MM.1S (cell line): ENCODE measurements around the gene CREB3L2.

Experiments
- DNase-seq: peaks from one replicate; pipeline ENCODE4 v3.0.0-alpha.2; 2015
- H2AFZ ChIP-seq: fragments of 300-600 bp; sonication (generic); 2 replicates; pipeline ENCODE4 v1.6.0; 2016; ENCODE audit warnings: antibody characterized with exemption, low read length
- H3F3A ChIP-seq: fragments of 300-600 bp; sonication (generic); 2 replicates; pipeline ENCODE4 v1.6.1; 2016; ENCODE audit warnings: mild to moderate bottlenecking, antibody characterized with exemption, low read length, moderate library complexity, mixed read lengths; ENCODE audit not compliant: insufficient read depth
- H3K27ac ChIP-seq: fragments of 300-600 bp; sonication (generic); 2 replicates; pipeline ENCODE4 v1.5.1; 2016; ENCODE audit warnings: mild to moderate bottlenecking, low read length
- H3K27me3 ChIP-seq: fragments of 300-600 bp; sonication (generic); replicated peaks from 2 replicates; pipeline ENCODE4 v1.6.0; 2016; ENCODE audit warnings: low read length; ENCODE audit not compliant: insufficient read depth
- H3K36me3 ChIP-seq: fragments of 300-600 bp; sonication (generic); replicated peaks from 2 replicates; pipeline ENCODE4 v1.6.1; 2016; ENCODE audit warnings: mild to moderate bottlenecking, low read length, mixed read lengths; ENCODE audit not compliant: insufficient read depth
- H3K4me1 ChIP-seq: fragments of 300-600 bp; sonication (generic); 2 replicates; pipeline ENCODE4 v1.6.1; 2016; ENCODE audit warnings: low read length, mixed read lengths
- H3K4me2 ChIP-seq: fragments of 300-600 bp; sonication (generic); 2 replicates; pipeline ENCODE4 v1.6.0; 2016; ENCODE audit warnings: low read depth, low read length
- H3K4me3 ChIP-seq: fragments of 300-600 bp; sonication (generic); 2 replicates; pipeline ENCODE4 v1.5.1; 2016; ENCODE audit warnings: low read length, mixed read lengths
- H3K79me2 ChIP-seq: fragments of 300-600 bp; sonication (generic); 2 replicates; pipeline ENCODE4 v1.6.1; 2016; ENCODE audit warnings: mixed run types, low read length, mixed read lengths
- H3K9ac ChIP-seq: fragments of 300-600 bp; sonication (generic); 2 replicates; pipeline ENCODE4 v1.6.1; 2016; ENCODE audit warnings: low read length, mixed read lengths
- H3K9me2 ChIP-seq: fragments of 300-600 bp; sonication (generic); replicated peaks from 2 replicates; pipeline ENCODE4 v1.6.1; 2016; ENCODE audit warnings: mild to moderate bottlenecking, low read length, mixed read lengths; ENCODE audit not compliant: insufficient read depth
- H3K9me3 ChIP-seq: fragments of 300-600 bp; sonication (generic); replicated peaks from 2 replicates; pipeline ENCODE4 v1.6.1; 2016; ENCODE audit warnings: mild to moderate bottlenecking, low read length, mixed read lengths; ENCODE audit not compliant: insufficient read depth
- H4K20me1 ChIP-seq: fragments of 300-600 bp; sonication (generic); 2 replicates; pipeline ENCODE4 v1.6.1; 2016; ENCODE audit warnings: mild to moderate bottlenecking, low read length, moderate library complexity, mixed read lengths; ENCODE audit not compliant: insufficient read depth
- CTCF ChIP-seq: fragments of 300-600 bp; sonication (generic); IDR thresholded peaks from 2 replicates; pipeline ENCODE4 v1.5.1; 2016; ENCODE audit warnings: antibody characterized with exemption, low read length, mixed read lengths
- EZH2 ChIP-seq: fragments of 300-600 bp; sonication (generic); optimal IDR thresholded peaks from 2 replicates; pipeline ENCODE3; 2017; ENCODE audit warnings: low read depth, mild to moderate bottlenecking, antibody characterized with exemption, low read length, mixed read lengths
- EZH2phosphoT487 ChIP-seq: fragments of 300-600 bp; sonication (generic); IDR thresholded peaks from 2 replicates; pipeline ENCODE4 v1.6.1; 2018; ENCODE audit warnings: antibody characterized with exemption, low read length

The CREB3L2 gene

DNA sequence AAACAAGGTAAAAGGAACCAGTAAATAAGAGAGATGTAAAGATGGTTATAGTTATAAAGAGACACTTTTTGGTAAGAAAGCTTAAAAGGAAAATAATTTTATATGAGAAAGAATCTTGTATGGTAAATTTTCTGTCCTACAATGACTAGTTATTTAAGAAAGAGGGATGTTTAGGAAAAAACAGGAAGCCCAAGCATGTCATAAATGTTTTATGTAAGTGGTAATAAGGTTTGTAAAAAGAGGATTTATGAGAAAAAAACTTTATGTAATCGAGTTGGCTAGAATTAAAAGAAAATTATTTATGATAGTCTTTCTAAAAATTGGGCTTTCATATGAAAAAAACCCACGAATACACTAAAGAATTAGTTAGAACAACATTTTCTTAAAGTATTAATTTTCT is 34.2 kb upstream of the CREB3L2 start:
- Histone ChIP-seq H3K9me2 (no peaks in the 10 kb centered on the region), H3K9me3 (no peaks in the 10 kb centered on the region), H3K27ac (no peak overlapping the region), H4K20me1 (no peaks in the 10 kb centered on the region), H3K36me3 (no peaks in the 10 kb centered on the region), H3K27me3 (no peaks in the 10 kb centered on the region), H3K4me3 (no peak overlapping the region), H3K4me1 (peaks cover 13% of the 10 kb centered on the region), H3K4me2 (no peak overlapping the region), H3F3A (0 out of 2 replicates have a peak, but pooled peaks cover 5% of the 10 kb centered on the region), H2AFZ (no peak overlapping the region), H3K79me2 (no peaks in the 10 kb centered on the region), H3K9ac (no peak overlapping the region)
- no peak for DNase-seq
- TF ChIP-seq EZH2phosphoT487 (no peak), EZH2 (no peak), CTCF (no peak)

DNA sequence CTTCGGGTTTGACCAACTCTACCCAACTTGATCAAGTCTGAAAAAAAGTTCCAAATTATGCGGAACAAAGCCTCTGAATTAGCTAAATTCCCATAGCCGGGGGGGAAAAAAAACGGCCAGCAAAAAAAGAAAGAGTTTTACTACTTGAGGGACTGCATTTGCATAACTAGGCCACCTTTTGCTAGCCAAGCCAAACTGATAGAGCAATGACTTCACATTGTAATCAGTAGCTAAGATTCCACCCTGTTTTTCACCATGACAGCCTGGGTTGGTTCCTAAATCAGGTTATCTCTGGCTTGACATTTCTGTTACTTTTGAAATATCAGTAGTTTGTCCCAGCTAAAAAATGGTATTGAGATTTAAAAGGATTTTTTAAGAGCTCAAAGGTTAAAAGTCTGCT is 31.4 kb upstream of the CREB3L2 start:
- DNase-seq = no peak
- no peak overlapping the region for H3K4me3 ChIP-seq
- H3K9me2 ChIP-seq = no peaks in the 10 kb centered on the region
- H3K79me2 ChIP-seq = no peaks in the 10 kb centered on the region
- no peaks in the 10 kb centered on the region for H3K27me3 ChIP-seq
- no peak overlapping the region for H3K4me2 ChIP-seq
- no peaks in the 10 kb centered on the region for H3K36me3 ChIP-seq
- no peaks in the 10 kb centered on the region for H4K20me1 ChIP-seq
- peaks cover 23% of the 10 kb centered on the region for H3K4me1 ChIP-seq
- H3K9ac ChIP-seq = no peak overlapping the region
- TF ChIP-seq EZH2phosphoT487 (no peak), EZH2 (no peak), CTCF (no peak)
- H2AFZ ChIP-seq = no peak overlapping the region
- H3K27ac ChIP-seq = no peak overlapping the region
- H3K9me3 ChIP-seq = no peaks in the 10 kb centered on the region
- peaks cover 9% of the 10 kb centered on the region; the same call in 1 of the 2 replicates for H3F3A ChIP-seq

DNA sequence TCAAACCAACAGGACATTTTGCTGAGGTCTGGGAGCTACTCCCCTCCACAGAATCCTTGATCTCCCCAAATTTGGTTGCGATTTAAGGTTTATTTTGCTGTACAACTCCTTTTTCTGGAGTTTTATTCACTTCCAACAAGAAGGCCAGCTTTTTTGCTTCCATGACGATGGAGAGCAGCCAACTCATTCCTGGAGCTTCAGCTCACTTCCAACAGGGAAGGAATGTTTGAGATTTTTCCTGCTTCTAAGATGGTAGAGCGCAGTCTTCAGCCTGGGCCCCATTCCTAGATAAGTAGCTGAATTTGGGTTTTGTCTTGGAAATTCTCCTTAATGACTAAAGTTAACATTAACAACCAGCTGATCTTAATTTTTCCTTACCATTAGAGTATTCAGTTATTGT is 30.9 kb upstream of the CREB3L2 start:
- Histone ChIP-seq H3K27ac (no peak overlapping the region), H3K9me3 (no peaks in the 10 kb centered on the region), H3K4me3 (no peak overlapping the region), H3K79me2 (no peaks in the 10 kb centered on the region), H3F3A (peaks cover 13% of the 10 kb centered on the region; the same call in 1 of the 2 replicates), H4K20me1 (no peaks in the 10 kb centered on the region), H3K9ac (no peak overlapping the region), H2AFZ (no peak overlapping the region), H3K9me2 (no peaks in the 10 kb centered on the region), H3K36me3 (no peaks in the 10 kb centered on the region), H3K4me1 (peaks cover 28% of the 10 kb centered on the region), H3K4me2 (no peak overlapping the region), H3K27me3 (no peaks in the 10 kb centered on the region)
- no peak for TF ChIP-seq EZH2phosphoT487
- TF ChIP-seq EZH2 = no peak
- TF ChIP-seq CTCF = no peak
- DNase-seq = no peak
